ENCODE data around the gene EHMT1.
"Not testable (repeated sequence)": the region's sequence is repeated elsewhere in the genome, so short reads cannot be mapped to it uniquely, and the experiment has no call there.

The EHMT1 gene

GRCh38 chr9:137721479-137721878 is 102.7 kb downstream of the EHMT1 start:
- no peak for ATAC-seq

GRCh38 chr9:137721899-137722298 is 103.1 kb downstream of the EHMT1 start:
- no peak for ATAC-seq
- no peak for TF ChIP-seq PPARA (CRISPR knock-in tag; IDR thresholded peaks at IDR 0.05; ENCODE audit: borderline replicate concordance)
- no peak for TF ChIP-seq POU6F1 (CRISPR knock-in tag; IDR thresholded peaks at IDR 0.05; ENCODE audit: borderline replicate concordance, low read depth)
- TF ChIP-seq ISL1 (CRISPR knock-in tag; IDR thresholded peaks at IDR 0.05), result no peak
- no peak for TF ChIP-seq TOX (CRISPR knock-in tag; IDR thresholded peaks at IDR 0.05; ENCODE audit: borderline replicate concordance)
- TF ChIP-seq ZNF565 (CRISPR knock-in tag; conservative IDR thresholded peaks at IDR 0.05; ENCODE audit: low read depth), result no peak

More at GRCh38 chr9:137721479-137721878, 102.7 kb downstream of the EHMT1 start:
- TF ChIP-seq ZNF8 (CRISPR knock-in tag; IDR thresholded peaks at IDR 0.05), result no peak
- TF ChIP-seq GLIS3 (CRISPR knock-in tag; IDR thresholded peaks at IDR 0.05), result no peak
- no peak for TF ChIP-seq ZNF565 (CRISPR knock-in tag; conservative IDR thresholded peaks at IDR 0.05; ENCODE audit: low read depth)
- no peak for TF ChIP-seq TOX (CRISPR knock-in tag; IDR thresholded peaks at IDR 0.05; ENCODE audit: borderline replicate concordance)
- TF ChIP-seq TCF4 (CRISPR knock-in tag; IDR thresholded peaks at IDR 0.05; ENCODE audit: borderline replicate concordance), result no peak
- TF ChIP-seq ZNF70 (CRISPR knock-in tag; IDR thresholded peaks at IDR 0.05), result no peak
- no peak for TF ChIP-seq SNAI2 (CRISPR knock-in tag; IDR thresholded peaks at IDR 0.05)
- TF ChIP-seq CREB5 (CRISPR knock-in tag; IDR thresholded peaks at IDR 0.05; ENCODE audit: low read depth), result no peak
- TF ChIP-seq ISL1 (CRISPR knock-in tag; IDR thresholded peaks at IDR 0.05), result no peak
- TF ChIP-seq PATZ1 (CRISPR knock-in tag; IDR thresholded peaks at IDR 0.05; ENCODE audit: borderline replicate concordance), result no peak

GRCh38 chr9:137722481-137722880 is 103.7 kb downstream of the EHMT1 start:
- TF ChIP-seq POU6F1 (CRISPR knock-in tag; IDR thresholded peaks at IDR 0.05; ENCODE audit: borderline replicate concordance, low read depth) (no peak), ZFP3 (CRISPR knock-in tag; IDR thresholded peaks at IDR 0.05) (no peak), TOX (CRISPR knock-in tag; IDR thresholded peaks at IDR 0.05; ENCODE audit: borderline replicate concordance) (no peak), RARB (CRISPR knock-in tag; IDR thresholded peaks at IDR 0.05) (no peak), CSDC2 (CRISPR knock-in tag; IDR thresholded peaks at IDR 0.05) (no peak), CSRNP3 (CRISPR knock-in tag; IDR thresholded peaks at IDR 0.05) (no peak), CREB5 (CRISPR knock-in tag; IDR thresholded peaks at IDR 0.05; ENCODE audit: low read depth) (no peak), SNAI2 (CRISPR knock-in tag; IDR thresholded peaks at IDR 0.05) (no peak), PPARA (CRISPR knock-in tag; IDR thresholded peaks at IDR 0.05; ENCODE audit: borderline replicate concordance) (no peak)
- ATAC-seq, result no peak

GRCh38 chr9:137723356-137723755 is 104.6 kb downstream of the EHMT1 start:
- not testable (repeated sequence) for ATAC-seq
